Measurements from ENCODE around the gene ORAI3.

The ORAI3 gene

GRCh38 chr16:30971298-30971697 lies 22.4 kb downstream of the ORAI3 start:
- no peak for DNase-seq (ENCODE audit: low spot score)

DNA sequence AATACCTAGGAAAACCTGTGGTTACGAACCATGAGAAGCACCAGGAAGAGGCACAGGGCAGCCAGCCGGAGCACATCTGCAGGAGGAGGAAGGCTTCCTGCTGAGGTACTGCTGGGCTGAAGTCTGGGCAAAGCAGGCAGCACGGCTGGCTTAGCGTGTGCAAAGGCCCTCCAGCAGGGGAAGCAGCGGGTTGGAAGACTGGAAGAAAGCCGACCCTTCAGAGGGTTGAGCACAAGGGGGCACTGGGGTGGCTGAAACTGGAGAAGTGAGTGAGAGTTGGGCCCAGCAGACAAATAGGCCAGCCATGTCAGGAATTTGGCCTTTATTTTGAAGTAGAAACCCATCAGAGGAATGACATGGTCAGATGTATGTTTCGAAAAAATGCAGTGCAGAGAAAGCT lies 24.0 kb downstream of the ORAI3 start:
- DNase-seq (ENCODE audit: low spot score) = no peak

GRCh38 chr16:30974348-30974747 lies 25.5 kb downstream of the ORAI3 start:
- DNase-seq (ENCODE audit: low spot score) = no peak

GRCh38 chr16:30976486-30976885 lies 27.6 kb downstream of the ORAI3 start:
- no peak for DNase-seq (ENCODE audit: low spot score)

GRCh38 chr16:30977502-30977901 lies 28.6 kb downstream of the ORAI3 start:
- peak; percentile 60 for DNase-seq (ENCODE audit: low spot score)

- no peak for DNase-seq (ENCODE audit: low spot score)
Measured at GRCh38 chr16:30979170-30980022, 30.5 kb downstream of the ORAI3 start.

DNA sequence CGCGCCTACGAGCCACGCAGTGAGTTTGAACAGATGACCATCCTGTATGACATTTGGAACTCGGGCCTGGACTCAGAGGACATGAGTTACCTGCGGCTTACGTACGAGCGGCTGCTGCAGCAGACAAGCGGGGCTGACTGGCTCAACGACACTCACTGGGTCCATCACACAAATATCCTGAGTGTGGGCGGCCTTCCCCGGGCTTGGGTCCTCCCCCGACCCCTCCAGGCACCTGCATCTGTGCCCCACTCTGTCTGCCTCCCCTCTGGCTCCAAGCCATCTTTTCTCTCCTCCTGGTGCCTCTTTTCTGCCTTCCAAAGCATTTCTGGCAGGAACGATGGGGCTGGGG lies 31.1 kb downstream of the ORAI3 start:
- DNase-seq (ENCODE audit: low spot score) = no peak

GRCh38 chr16:30980434-30980833 lies 31.6 kb downstream of the ORAI3 start:
- no peak for DNase-seq (ENCODE audit: low spot score)

- no peak for DNase-seq (ENCODE audit: low spot score)
Measured at GRCh38 chr16:30980959-30981358, 32.1 kb downstream of the ORAI3 start.

DNA sequence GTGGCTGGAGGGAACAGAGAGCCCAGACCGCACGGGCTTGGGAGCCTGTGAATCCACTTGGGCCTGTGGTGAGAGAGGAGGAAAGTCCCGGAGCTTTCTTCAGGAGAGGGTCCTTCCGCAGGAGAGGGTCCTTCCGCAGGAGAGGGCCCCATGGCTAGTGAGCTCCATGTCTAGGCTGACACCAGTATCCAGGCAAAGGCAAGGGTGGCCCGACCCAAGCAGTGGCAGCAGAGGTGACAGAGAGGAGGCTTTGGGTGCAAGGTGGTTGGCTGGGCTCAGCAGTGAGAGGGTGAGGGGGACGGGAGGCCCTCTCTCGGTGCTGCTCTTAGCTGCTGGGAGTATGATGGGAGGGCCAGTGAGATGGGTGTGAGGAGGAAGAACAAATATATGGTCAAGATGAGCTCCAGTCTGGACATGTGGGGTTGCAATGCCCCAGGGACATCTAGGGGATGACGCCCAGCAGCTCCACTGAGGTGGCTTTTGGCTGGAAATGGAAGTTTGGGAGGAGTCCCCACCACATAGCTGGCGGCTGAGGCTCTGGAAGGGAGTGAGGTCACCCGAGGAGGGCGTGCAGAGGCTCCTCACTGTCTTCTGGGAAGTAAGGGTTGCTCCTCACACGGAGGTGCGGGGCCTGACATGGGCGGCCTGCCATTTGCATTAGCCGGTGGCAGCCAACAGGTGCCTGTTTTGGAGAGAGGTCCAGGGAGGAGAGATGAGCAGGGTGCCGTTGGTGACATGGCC lies 33.9 kb downstream of the ORAI3 start:
- no peak for DNase-seq (ENCODE audit: low spot score)

DNA sequence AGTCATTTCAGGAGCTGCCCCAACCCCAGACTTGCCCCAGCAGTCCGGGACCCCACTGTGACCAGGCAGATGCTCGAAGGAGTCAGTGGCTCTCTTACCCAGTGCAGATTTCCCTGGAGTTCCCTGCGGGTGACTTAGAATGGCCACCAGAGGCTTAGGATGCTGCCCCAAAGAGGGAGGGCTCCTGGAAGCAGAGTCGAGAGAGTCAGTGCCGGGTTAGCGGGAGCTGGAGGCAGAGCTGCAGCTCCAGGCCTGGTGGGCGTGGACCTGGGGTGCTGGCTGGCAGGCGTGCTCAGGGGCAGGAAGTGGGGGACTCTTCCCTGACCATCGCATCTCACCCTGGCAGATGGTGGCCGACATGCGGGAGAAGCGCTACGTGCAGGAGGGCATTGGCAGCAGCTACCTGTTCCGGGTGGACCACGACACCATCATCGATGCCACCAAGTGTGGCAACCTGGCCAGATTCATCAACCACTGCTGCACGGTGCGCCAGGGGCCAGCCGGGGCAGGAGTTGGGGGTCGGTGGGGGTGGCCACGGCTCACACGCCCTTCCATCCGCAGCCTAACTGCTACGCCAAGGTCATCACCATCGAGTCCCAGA lies 34.5 kb downstream of the ORAI3 start:
- no peak for DNase-seq (ENCODE audit: low spot score)

- no peak for DNase-seq (ENCODE audit: low spot score)
Measured at GRCh38 chr16:30983898-30984610, 35.2 kb downstream of the ORAI3 start.

DNA sequence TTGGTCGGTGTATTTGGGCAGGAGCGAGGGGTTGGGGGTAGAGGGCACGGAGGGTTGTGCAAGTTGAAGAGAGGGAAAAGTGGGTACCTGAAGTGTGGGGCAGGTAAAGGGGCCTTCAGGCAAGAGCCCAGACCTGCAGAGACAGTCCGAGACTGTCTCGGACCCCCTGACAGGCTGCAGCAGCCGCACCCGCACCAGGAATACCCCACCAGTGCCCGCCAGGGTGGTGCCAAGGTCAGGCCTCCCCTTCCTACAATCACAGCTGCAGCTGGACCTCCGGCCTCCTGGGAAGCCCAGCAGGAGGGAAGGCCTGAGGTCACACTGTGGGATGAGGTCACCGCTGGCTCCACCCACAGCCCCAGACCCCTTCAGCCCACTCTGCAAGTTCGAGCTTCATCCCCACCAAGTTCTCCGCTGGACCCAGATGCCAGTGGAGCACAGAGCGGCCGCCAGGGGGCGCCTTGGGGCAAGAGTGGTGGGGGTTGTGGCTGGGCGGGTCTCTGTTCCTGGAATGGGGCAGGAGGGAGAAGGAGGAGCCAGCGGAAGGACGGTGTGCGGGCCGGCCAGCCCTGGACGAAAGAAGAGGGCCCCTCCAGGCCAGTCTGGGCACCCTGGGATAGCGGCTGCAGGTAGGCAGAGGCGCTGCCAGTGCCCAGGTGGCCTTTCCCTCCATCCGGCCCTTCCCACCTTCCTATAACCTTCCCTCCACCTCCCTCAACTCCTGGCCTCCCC lies 36.0 kb downstream of the ORAI3 start, which contains the start of gene HSD3B7:
Gene HSD3B7 (plus strand): TSS at position 539 of the 732 bp plus-strand sequence. CDS start 452 bp downstream, outside the sequence.
- DNase-seq (ENCODE audit: low spot score) = peak; percentile 93

- DNase-seq (ENCODE audit: low spot score) = peak; percentile 67
Measured at GRCh38 chr16:30985401-30986128, 36.7 kb downstream of the ORAI3 start.

DNA sequence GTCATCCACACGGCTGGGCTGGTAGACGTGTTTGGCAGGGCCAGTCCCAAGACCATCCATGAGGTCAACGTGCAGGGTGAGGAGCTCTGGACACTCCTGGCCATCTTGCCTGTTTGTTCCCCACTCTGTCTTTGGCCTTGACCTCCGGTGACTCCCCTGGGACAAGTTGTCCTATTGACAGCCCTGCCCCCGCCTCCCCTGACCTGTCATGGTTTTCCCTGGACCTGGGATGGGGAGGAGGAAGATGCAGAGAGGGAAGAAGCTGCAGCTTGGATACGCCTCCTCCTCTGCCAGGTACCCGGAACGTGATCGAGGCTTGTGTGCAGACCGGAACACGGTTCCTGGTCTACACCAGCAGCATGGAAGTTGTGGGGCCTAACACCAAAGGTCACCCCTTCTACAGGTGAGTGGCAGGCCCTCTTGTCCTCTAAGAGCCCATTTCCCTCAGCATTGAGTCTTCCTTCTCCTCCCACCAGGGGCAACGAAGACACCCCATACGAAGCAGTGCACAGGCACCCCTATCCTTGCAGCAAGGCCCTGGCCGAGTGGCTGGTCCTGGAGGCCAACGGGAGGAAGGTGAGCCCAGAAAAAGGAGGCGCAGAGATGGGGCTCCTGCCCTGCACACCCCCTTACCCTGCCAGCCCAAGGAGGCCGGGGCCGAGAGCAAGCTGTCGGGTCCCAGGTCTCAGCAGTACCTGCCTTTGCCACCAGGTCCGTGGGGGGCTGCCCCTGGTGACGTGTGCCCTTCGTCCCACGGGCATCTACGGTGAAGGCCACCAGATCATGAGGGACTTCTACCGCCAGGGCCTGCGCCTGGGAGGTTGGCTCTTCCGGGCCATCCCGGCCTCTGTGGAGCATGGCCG lies 37.5 kb downstream of the ORAI3 start:
- DNase-seq (ENCODE audit: low spot score) = no peak

DNA sequence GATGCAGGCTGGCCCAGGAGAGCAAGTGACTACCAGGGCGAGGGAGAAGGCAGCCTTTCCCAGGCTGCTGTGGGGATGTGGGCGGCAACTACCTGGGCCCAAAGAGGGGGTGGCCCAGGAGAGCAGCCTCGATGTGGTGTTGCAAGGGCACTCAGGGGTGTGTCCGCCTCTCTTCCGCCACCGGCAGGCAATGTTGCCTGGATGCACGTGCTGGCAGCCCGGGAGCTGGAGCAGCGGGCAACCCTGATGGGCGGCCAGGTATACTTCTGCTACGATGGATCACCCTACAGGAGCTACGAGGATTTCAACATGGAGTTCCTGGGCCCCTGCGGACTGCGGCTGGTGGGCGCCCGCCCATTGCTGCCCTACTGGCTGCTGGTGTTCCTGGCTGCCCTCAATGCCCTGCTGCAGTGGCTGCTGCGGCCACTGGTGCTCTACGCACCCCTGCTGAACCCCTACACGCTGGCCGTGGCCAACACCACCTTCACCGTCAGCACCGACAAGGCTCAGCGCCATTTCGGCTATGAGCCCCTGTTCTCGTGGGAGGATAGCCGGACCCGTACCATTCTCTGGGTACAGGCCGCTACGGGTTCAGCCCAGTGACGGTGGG lies 38.8 kb downstream of the ORAI3 start:
- no peak for DNase-seq (ENCODE audit: low spot score)

GRCh38 chr16:30989469-30990047 lies 40.7 kb downstream of the ORAI3 start:
- DNase-seq (ENCODE audit: low spot score) = no peak

GRCh38 chr16:30990105-30990504 lies 41.2 kb downstream of the ORAI3 start:
- no peak for DNase-seq (ENCODE audit: low spot score)

GRCh38 chr16:30991052-30991451 lies 42.2 kb downstream of the ORAI3 start:
- DNase-seq (ENCODE audit: low spot score) = no peak
